ENCODE measurements around the gene RPL10A.

DNA sequence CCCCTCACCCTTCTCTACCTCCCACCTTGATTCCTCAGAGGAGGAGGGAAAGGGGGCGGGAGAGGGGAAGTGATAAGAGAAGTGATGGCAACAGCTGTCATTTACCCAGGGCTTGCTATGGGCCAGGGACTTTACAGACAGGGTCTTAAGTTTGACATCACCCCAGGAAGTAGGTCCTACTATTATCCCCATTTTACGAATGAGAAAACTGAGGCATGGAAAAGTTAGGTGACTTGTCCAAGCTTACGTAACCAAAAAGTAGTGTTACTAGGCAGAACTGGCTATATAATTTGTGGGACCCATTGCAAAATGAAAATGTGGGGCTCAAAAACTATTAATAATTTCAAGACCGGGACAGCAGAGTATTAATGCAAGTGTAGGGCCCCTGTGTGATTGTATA is 26.6 kb upstream of the RPL10A start:
- TF ChIP-seq, protein P1, sequence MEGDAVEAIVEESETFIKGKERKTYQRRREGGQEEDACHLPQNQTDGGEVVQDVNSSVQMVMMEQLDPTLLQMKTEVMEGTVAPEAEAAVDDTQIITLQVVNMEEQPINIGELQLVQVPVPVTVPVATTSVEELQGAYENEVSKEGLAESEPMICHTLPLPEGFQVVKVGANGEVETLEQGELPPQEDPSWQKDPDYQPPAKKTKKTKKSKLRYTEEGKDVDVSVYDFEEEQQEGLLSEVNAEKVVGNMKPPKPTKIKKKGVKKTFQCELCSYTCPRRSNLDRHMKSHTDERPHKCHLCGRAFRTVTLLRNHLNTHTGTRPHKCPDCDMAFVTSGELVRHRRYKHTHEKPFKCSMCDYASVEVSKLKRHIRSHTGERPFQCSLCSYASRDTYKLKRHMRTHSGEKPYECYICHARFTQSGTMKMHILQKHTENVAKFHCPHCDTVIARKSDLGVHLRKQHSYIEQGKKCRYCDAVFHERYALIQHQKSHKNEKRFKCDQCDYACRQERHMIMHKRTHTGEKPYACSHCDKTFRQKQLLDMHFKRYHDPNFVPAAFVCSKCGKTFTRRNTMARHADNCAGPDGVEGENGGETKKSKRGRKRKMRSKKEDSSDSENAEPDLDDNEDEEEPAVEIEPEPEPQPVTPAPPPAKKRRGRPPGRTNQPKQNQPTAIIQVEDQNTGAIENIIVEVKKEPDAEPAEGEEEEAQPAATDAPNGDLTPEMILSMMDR (IDR thresholded peaks at IDR 0.05; ENCODE audit: low read depth, low read length, poor library complexity, severe bottlenecking), result no peak
- TF ChIP-seq EZH2phosphoT487 (IDR thresholded peaks at IDR 0.05; ENCODE audit: borderline replicate concordance, low read length), result no peak

Data from DOHH2 (cell line).